Stomach (tissue), 9 donors: Measurements from ENCODE around the gene LOXL1. TPM values are rescaled to one million over a fixed set of nuclear protein-coding genes. Genes with fewer than 3 reads are reported as not detected.

ENCODE experiments used
- DNase-seq, 2 donors: peaks; one replicate each; pipeline versions ENCODE4 v3.0.0 to v3.0.0-alpha.2; 2013 to 2019
- H3K27ac ChIP-seq, 5 donors: fragments of 200-600 bp in 4 of 5; sonication (generic) in 4 of 5; one replicate each; pipeline ENCODE4 v1.5.1; 2013 to 2019; ENCODE audit warnings: mild to moderate bottlenecking in 1 of 5, moderate library complexity in 1 of 5
- H3K27me3 ChIP-seq, 3 donors: fragments of 200-600 bp; sonication (generic); one replicate each; pipeline ENCODE4 v1.5.1; 2017 to 2019; ENCODE audit warnings: mixed run types in 1 of 3
- H3K36me3 ChIP-seq, 4 donors: fragments of 200-600 bp; sonication (generic); 1 replicate in 3 of 4; 2 replicates in 1 of 4; pipeline ENCODE4 v1.5.1; 2016 to 2019
- H3K4me1 ChIP-seq, 4 donors: fragments of 200-600 bp; sonication (generic); one replicate each; pipeline ENCODE4 v1.5.1; 2016 to 2019
- H3K4me3 ChIP-seq, 4 donors: fragments of 200-600 bp; sonication (generic) in 3 of 4; one replicate each; pipeline ENCODE4 v1.5.1; 2016 to 2019; ENCODE audit warnings: mild to moderate bottlenecking in 1 of 4
- H3K9me3 ChIP-seq, 4 donors: fragments of 200-600 bp; sonication (generic); one replicate each; pipeline ENCODE4 v1.5.1; 2016 to 2019
- CTCF ChIP-seq, 7 experiments: fragments of 450-650 bp in 4 of 7; fragments of 200-600 bp in 3 of 7; sonication (generic) in 3 of 7; IDR thresholded peaks; one replicate each; pipeline ENCODE4 v1.5.1; 2016 to 2019; ENCODE audit warnings: antibody characterized with exemption in 7 of 7, control low read depth in 2 of 7, mild to moderate bottlenecking in 1 of 7
- EP300 ChIP-seq: sonication (generic); formaldehyde crosslinking; IDR thresholded peaks from one replicate; pipeline ENCODE4 v1.6.1; 2017; ENCODE audit warnings: antibody characterized with exemption
- POLR2A ChIP-seq, 4 donors: fragments of 450-650 bp; IDR thresholded peaks; one replicate each; pipeline ENCODE4 v1.6.1; 2016; ENCODE audit warnings: antibody characterized with exemption in 4 of 4, control low read depth in 2 of 4, mild to moderate bottlenecking in 1 of 4, moderate library complexity in 1 of 4
- POLR2AphosphoS5 ChIP-seq, 3 donors: sonication (generic); formaldehyde crosslinking; IDR thresholded peaks; one replicate each; pipeline ENCODE4 v1.6.1; 2016; ENCODE audit warnings: antibody characterized with exemption in 3 of 3
- WGBS, 5 donors: extraction: QIAGEN DNeasy Blood & Tissue Kit in 3 of 5; methylation state at CpG; one replicate each; pipeline versions ENCODE4 v1.1.5 to v1.1.7; 2013 to 2018; 5-methylcytosine and 5-hydroxymethylcytosine counted together
- intact Hi-C: fragments of 100-400 bp; cut with DNase I; formaldehyde crosslinking; loops from one replicate; pipeline ENCODE4 v1.15.1; 2023; ENCODE audit warnings: low total_unique reads
- polyA plus RNA-seq, 3 donors: library from polyadenylated mRNA; stranded (reverse); fragments of 200-250 nt; gene quantifications; one replicate each; pipeline ENCODE4 v1.2.3, GENCODE V29; 2013
- total RNA-seq, 5 donors: library from RNA; depleted of rRNA; stranded (reverse); fragments of >200 nt; gene quantifications; one replicate each; pipeline versions ENCODE4 v1.1.0 to v1.2.3, GENCODE V29; 2014 to 2016
- donor health status: healthy with polysubstance abuse.
- donor health status: Bipolar disorder and iron deficiency.
- donor health status: healthy.

The LOXL1 gene
- total and polyA plus RNA-seq, 8 donors: 5.2 to 48.4 (median 19.9) TPM

- no peak for DNase-seq
- Histone ChIP-seq H3K27ac (peak overlapping the region in 4 of 5 donors; percentile 85 to 94 (median 90)), H3K36me3 (peaks cover 10 to 48% (median 33%) of the 10 kb centered on the region in 4 donors), H3K27me3 (no peaks in the 10 kb centered on the region), H3K9me3 (no peaks in the 10 kb centered on the region), H3K4me3 (no peak overlapping the region), H3K4me1 (peaks cover 17 to 36% (median 27%) of the 10 kb centered on the region in 4 donors)
- no peak for TF ChIP-seq CTCF (IDR thresholded peaks at IDR 0.05)
- no peak for TF ChIP-seq POLR2A (IDR thresholded peaks at IDR 0.05)
- TF ChIP-seq POLR2AphosphoS5 (IDR thresholded peaks at IDR 0.05): no peak
- TF ChIP-seq EP300: no peak
- intact Hi-C loops: no loop called here
Observed at GRCh38 chr15:73950479-73950830, 24.2 kb downstream of the LOXL1 start.

DNA sequence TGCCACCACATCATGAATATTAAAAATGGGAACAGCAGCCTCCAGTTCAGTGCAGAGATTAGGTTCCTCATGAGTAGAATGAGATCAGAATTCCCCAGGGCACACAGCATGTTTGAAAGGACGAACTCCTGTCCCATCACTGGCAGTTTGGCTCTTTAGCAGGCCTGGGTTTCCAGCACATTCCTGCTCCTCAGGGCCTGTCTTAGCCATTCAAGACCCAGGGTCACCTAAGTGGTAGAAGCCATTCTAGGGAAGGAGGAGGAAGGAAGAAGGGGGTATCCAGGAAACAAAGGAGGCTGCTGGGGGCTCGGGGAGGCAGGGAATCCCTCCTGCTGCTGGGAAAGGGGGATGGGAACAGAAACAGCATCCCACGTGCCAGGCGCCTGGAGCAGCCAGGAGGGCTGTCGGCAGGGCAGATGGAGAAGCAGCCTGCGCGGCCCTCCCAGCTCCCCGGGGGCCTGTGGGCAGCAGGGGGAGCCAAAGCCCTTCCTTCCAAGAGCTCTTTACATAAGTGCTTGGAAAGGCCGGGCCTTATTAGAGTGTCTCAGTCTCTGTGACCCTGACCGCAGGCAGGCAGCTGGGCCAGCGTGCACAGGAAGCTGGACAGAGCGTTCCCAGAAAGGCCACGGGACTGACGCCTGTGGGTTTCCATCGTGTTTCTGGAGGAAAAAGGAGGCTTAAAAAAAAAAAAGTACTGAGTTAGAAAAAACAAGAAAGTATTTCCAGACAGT lies 24.7 kb downstream of the LOXL1 start:
- TF ChIP-seq CTCF (IDR thresholded peaks at IDR 0.05) (peak in 5 of 7 experiments; percentile 38 to 77 (median 69)), POLR2AphosphoS5 (IDR thresholded peaks at IDR 0.05) (peak; percentile 63 to 86 (median 82)), POLR2A (IDR thresholded peaks at IDR 0.05) (no peak)
- H3K36me3 ChIP-seq: peaks cover 10 to 47% (median 33%) of the 10 kb centered on the region in 4 donors
- peak overlapping the region in 4 of 5 donors; percentile 85 to 94 (median 90) for H3K27ac ChIP-seq
- WGBS, 5 donors: 6 to 14% (median 9%) methylated on average over 11 to 15 of the region's 15 CpGs
- H3K4me3 ChIP-seq: no peak overlapping the region
- intact Hi-C loops: no loop called here
- no peaks in the 10 kb centered on the region for H3K27me3 ChIP-seq
- peak; percentile 86 to 96 for DNase-seq
- H3K9me3 ChIP-seq: no peaks in the 10 kb centered on the region
- peaks cover 17 to 39% (median 26%) of the 10 kb centered on the region in 4 donors for H3K4me1 ChIP-seq

- H3K9me3 ChIP-seq: no peaks in the 10 kb centered on the region
- WGBS, 5 donors: 53 to 77% (median 67%) methylated on average over 12 to 13 of the region's 13 CpGs
- H3K4me3 ChIP-seq: no peak overlapping the region
- H3K27me3 ChIP-seq: peaks cover 0 to 2% (median 0%) of the 10 kb centered on the region in 3 donors
- H3K36me3 ChIP-seq: peaks cover 10 to 41% (median 33%) of the 10 kb centered on the region in 4 donors
- H3K4me1 ChIP-seq: peaks cover 20 to 45% (median 29%) of the 10 kb centered on the region in 4 donors
- H3K27ac ChIP-seq: peak overlapping the region; percentile 51 to 94 (median 90)
- no peak for TF ChIP-seq POLR2A (IDR thresholded peaks at IDR 0.05)
- TF ChIP-seq CTCF (IDR thresholded peaks at IDR 0.05): no peak
- no peak for DNase-seq
- intact Hi-C loops: no loop called here
Observed at GRCh38 chr15:73951601-73952000, 25.3 kb downstream of the LOXL1 start.

- H3K9me3 ChIP-seq: no peaks in the 10 kb centered on the region
- H3K27me3 ChIP-seq: peaks cover 0 to 3% (median 0%) of the 10 kb centered on the region in 3 donors
- intact Hi-C loops: no loop called here
- peak overlapping the region in 4 of 5 donors; percentile 85 to 94 (median 90) for H3K27ac ChIP-seq
- no peak for DNase-seq
- peaks cover 21 to 51% (median 32%) of the 10 kb centered on the region in 4 donors for H3K4me1 ChIP-seq
- no peak overlapping the region for H3K4me3 ChIP-seq
- no peak for TF ChIP-seq EP300
- peaks cover 10 to 33% (median 26%) of the 10 kb centered on the region in 4 donors for H3K36me3 ChIP-seq
- WGBS, 5 donors: 88 to 92% (median 90%) methylated on average over 14 to 21 of the region's 21 CpGs
Observed at GRCh38 chr15:73952171-73952912, 26.1 kb downstream of the LOXL1 start.
